ENCODE results near the gene MAPKAP1.

Gene MAPKAP1

DNA sequence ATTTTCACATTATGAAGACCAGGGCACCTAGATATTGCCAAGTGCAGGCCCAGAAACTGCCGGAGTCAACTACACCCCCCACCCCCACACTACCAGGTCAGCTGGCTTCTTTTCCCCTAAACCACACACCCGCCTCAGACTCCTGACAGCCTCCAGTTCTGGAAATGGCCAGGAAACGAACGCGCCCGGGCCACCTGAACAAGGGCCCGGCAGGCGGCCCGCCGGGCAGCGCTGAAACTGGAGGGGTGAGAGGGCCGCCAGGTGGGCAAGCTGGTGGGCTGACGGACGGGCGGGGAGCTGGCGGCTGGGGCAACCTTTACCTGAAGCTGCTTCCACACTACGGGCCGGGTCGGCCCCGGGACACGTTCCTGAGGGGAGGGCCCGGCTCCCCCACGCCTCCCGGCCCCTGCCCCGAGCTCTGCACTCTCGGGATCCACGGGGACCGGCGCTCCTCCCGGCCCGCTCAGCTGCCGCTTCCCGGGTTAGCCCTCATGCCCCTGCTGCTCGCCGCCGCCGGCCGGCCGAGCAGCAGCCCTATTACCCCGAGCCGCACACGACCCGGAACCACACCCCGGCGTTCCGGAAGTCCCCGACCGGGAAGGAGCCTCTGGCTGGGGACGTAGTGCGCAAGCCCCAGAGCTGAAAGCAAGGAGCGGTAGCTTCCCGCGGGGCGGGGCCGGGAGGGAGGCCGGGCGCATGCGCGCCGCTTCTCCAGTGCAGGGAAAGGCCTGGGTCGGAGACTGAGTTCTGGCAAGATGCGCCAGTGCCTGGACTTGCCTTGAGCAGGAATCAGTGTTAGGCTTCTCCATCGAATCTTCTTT, at the start of gene MAPKAP1:
Gene MAPKAP1 (minus strand): TSS at position 558 of the 821 bp plus-strand sequence. CDS start 34,634 bp downstream, outside the sequence.
- peak; percentile 91 for DNase-seq

DNA sequence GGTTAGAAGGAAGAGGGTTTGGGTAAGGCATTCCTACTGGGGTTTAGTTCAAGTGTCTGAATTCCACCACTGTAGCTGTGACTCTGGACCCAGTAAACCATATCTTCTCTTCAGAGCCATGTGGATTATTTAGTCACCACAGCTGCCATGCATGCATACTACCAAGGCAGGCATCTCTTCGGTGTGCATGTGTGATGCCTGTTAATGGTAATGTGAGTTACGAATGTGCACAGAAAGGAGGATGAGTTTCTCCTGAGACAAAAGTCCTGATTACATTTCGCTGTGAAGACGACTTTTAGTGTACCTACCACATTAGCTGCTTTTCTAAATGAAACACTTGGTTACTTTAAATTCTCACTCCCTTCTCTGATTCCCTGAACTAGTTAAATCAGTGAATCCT, 49.5 kb upstream of the MAPKAP1 start:
- no peak for DNase-seq

DNA sequence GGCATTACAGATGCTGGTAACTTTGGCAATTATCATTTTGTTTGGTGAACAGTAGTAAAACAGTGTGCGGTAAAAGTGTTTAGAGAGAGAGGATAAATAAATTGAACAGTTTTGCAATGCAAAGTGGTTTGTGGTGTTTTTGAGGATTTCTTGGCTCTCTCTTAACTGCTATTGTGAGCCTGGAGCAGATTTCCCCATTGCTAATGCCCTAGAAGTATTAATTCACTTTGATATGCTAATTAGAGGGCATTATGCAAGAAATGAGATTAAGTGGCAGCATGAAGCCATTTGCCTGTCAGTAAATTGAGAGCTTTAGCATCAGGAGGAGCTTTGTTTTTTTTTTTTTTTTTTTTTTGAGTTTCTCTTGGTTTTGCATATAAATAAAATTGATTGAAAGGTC, 48.3 kb upstream of the MAPKAP1 start:
- DNase-seq: no peak

DNA sequence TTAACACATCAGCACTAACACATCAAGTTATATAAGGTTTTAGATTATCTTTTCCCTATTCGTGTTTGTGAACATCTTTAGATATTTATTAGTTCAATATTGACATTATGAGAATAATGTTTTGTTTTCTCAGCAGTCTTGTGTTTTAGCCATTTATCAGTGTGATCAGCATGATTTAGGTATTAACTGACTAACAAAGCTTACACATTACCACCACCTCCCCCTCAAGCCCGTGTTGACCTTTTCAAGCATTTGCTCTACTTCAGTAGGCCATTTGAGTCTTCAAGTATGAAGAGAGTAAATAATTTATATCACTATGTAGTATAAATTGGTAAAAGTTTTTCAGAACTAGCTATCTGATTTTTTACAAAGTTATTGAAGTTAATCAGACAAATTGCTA, 47.1 kb upstream of the MAPKAP1 start:
- no peak for DNase-seq

DNA sequence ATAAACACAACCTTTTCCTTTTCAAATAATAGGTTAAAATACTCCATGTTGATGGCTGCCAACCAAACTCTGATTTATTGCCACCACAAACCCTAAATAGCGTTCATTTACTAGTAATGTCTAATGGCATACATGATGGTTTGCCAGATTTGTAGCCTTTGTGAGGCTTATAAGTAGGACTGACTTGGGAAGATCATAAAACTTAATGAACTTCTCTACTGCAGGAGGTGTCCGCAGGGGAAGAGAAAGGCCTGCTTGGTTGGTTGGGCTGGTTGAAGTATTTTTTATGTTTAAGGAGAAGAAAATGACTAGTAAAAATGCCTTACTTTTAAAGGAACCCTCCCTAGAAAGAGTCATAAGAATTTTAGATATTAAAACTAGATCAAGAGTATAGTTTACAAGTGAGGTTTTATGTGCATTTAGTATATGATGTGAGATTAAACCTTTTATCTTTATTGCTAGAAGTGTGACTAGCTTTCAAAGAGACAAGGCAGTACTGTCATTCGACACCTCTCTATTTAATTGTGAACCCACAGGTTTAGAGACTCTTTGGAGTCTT, 45.1 kb upstream of the MAPKAP1 start:
- DNase-seq: no peak

DNA sequence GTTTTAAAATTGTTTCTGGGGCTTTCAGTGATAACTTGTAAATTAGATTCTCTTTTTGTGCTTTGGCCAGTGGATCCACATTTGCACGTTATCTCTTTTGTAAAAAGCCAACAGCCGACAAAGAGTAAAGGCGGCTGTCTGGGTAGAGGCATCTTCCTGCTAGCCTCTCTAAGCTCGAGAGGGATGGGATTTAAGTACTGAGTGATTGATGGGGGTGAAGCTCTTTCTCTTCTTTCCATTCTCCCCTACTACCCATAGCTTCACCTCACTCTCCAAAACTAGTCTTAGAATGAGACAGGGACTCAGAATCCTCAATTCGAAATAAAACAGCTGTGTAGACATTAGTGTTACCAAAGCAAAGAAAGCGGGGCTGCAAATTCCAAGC, 43.6 kb upstream of the MAPKAP1 start:
- DNase-seq: no peak

DNA sequence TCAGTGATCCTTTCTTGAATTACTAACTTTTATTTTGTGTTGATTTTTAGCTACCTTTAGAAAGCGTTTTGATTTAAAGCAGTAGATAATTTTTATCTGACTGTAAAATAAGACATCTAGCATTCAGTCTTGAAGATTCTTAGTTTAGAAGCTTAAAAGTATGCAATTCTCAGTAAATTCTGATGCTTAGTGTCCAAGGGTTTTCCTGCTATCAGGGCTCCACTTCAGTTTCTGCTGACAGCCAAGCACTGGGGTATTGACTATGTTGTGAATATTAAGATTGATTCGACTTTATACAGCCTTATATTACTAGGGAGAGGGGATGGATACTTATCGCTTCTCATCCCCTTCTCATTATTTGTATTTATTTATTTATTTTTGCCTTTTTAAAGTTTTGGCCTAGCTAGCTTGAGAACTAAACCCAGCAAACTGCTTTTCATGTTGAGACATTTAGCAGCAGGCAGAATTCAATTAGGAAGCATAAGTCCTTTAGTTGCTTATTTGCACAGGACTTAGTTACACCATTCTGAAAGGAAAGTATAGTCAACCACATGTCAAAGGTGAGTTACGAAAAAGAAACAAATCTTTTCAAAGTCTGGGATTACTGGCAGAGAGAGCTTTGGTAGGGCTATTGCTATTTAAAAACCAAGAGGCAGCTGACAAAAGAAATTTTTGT, 43.1 kb upstream of the MAPKAP1 start:
- DNase-seq: no peak

DNA sequence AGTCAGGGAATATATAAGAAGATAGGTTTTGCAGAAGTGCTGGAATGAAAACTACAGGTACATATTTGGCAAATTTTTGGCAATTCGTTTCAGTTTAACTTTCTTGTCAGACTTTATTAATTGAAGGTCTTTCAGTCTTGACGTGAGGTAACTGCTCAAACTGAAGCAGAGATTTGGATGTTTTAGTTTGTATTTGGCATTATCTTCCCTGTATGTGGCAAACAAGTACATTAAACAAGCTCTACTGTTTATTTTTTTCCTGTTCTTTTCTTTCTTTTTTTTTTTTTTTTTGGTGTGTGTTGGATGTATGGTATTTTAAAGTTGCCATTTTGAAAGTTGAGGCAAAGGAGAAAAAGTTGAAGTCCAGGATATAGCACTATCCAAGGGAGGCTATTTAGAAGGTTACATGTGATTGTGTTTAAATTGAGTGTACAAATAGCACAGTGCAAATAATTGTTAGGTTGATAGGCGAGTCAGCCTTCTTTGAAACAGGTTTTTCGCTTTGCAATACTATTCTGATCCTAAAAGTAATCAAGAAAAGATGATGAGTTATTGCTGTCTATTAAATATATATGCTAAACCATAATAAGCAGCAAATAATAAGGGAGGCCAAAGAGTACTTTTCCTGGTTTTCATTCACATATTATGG, 42.4 kb upstream of the MAPKAP1 start:
- no peak for DNase-seq

DNA sequence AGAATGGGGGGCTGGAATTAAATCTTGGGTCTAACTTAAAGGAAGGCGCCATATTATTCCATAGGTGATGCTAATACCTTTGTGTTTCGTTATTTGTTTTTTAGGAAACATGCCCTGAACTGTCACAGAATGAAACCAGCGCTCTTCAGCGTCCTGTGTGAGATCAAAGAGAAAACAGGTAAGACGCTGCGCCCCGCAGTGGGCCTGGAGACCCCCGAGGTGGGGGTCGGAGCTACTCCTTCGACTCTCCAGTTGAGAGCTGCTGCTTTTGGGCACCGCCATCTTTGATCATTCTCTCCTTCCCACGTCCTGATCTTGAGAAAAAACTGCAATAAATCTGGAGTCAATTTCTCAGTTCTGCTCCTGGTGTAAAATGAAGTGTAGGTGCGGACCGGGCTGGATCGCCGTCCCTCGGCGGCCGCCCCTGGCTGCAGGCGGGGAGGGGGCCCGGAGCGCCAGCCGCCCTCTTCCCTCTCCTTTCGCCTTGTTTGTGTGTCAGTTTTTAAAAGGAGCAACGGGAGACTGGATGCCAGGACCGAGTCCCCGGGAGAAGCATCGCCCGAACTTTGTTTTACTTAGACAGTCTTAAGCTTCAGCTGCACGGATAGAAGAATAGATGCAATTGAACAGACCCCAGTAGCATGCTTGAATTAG, 41.6 kb upstream of the MAPKAP1 start:
- DNase-seq: no peak

DNA sequence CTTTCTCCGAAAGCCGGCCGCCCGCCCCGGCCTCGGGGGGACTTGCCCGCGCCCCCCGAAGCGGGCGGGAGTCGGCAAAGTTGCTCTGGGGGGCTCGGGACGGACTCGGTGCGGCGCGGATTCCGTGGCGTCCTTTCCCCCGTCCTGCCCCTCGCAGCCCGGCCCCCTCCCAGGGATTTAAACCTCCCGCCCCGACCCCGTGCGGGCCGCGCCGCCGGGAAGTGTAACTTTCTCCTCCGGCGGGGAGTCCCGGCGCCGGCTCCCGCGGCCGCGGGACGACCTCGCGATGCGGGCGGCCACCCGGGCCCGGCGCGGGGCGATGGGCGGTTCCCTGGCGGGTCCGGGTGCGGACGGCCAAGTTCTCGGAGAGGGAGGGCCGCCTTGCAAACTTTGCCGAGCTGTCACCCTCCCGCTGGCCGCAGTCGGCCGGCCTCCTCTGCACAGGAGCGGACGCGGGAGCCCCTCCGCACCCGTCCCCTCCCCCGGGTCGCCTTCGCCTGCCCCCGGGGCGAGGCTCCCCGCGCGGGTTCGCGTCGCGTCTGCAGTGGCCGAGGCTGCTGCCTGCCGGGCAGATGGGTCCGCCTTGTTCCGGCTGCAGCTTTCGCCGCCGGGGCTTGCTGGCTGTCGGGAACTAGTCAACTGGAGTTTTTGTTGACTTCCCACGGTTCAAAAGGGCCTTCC, 40.9 kb upstream of the MAPKAP1 start:
- peak; percentile 21 for DNase-seq

DNA sequence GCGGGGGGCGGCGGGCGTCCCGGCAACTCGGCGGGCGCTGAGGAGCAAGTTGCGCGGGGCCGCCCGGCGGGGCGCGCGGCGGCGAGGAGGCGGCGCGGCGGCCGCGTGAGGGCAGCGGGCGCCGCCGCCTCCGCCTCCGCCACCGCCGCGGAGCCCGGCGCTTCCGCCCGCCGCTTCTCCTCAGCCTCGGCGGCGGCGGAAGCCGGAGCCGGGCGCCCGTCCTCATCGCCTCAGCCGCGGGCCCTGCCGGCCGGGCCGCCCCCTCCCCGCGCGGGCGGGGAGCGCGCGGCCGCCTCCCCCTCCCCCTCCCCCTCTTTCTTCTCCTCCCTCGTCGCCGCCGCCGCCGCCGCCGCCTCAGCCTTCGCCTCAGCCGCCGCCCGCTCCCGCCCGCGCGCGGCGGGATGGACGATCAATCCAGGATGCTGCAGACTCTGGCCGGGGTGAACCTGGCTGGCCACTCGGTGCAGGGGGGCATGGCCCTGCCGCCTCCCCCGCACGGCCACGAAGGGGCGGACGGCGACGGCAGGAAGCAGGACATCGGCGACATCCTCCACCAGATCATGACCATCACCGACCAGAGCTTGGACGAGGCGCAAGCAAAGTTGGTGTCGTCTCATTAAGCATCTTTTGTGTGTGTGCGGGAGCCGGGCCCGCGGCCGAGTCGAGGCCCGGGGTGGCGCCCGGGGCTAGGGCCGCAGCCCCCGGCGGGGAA, 40.2 kb upstream of the MAPKAP1 start, which contains the start of gene PBX3:
Gene PBX3 (plus strand): TSS at position 321 of the 712 bp plus-strand sequence.
- peak; percentile 60 for DNase-seq

DNA sequence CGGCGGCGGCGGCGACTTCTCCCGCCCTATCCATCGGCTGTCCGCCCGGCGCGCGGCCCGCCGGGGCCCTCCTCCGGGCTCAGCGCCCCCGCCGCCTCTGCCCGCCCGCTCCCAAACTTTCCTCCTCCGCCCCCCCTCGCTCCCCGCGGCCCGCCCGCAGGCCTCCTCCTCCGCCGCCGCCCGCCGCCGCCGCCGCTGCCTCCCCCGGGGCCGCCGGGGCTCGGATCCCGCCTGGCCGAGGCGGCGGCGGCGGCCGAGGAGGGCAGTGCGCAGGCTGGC, 39.7 kb upstream of the MAPKAP1 start:
- DNase-seq: no peak

DNA sequence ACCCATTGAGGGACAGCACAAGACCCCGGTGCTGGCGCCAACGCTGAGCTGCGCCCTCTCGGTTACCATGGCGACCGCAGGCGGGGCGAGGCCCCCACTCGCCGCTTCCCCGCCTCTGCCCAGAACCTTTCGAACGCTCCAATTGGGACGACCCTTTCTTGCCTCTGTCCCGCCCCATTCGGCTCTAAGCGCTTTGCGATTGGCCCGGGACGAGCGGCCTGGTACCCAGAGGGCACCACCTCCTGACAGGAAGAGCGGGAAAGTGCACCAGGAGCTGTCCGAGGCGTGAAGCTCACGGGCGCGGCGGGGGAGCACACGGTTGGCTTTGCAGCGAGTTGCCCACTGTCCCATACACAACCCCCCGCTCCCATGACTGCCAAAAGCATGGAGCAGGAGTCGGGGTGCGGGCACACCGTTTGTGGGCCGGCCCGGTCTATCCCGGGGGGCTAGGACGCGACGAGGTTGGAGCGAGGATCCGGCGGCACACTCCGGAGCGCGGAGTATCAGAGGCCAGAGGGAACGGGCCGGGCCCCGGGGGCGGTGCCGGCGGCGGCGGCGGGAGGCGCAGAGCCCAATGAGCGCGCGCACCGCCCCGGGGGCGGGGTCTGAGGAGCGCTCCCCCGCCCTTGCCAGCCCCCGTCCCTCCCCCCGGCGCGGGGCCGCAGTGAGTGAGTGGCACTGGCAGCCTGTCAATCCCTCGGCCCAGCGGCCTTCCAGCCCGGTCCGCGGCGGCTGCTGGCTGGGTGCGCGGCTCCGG, 39.2 kb upstream of the MAPKAP1 start:
- DNase-seq: peak; percentile 95

DNA sequence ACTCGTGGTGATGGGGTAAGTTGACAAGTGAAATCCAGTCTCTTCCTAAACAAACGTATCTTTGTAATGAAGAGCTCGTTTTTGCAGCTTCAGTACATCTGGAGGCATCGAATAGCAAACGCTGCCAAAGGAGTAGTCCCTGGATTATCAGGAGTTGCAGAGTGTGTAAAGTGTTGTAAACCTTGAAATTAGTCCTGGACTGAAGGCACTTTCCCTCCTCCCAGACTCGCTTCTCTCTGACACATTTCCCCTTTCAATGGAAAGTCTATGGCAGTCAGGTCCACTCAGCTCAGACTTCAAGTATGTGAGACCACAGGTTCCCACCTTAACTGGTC, 38.6 kb upstream of the MAPKAP1 start:
- no peak for DNase-seq

DNA sequence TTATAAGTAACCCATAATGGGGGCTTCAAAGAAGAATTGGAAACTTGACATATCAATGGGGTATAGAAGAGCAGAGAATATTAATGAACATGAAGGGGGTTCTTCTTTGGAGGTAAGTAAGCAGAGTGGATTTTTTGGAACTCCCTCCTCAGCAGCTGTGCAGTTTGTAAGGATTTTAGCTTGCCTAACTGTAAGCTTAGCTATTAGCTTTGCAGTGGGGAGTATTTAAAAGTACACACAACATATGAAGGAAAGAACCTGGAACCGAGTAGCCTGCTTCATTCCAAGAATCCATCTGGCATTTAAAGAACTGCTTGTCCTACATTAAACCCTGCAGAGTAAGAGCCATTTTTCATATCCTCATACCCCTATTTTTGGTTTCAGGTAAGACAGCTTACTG, 38.0 kb upstream of the MAPKAP1 start:
- DNase-seq: no peak

DNA sequence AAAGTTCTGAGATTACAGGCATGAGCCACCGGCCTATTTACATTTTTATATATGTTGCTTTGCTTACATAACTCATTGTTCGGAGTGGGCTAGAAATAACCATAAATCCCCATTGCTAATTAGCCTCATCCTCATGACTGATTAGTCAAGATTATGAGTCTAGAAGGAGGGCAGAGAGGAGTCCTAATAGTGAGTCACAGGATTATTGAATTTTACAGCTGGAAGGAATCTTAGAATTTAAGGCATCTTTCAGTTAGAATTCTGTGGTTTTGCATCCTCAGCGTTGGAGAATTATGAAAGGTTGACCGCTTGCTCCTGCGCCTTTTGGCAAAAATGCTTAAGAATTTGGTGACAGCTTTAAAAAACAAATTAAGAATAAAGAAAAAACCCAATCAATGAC, 37.6 kb upstream of the MAPKAP1 start:
- no peak for DNase-seq

DNA sequence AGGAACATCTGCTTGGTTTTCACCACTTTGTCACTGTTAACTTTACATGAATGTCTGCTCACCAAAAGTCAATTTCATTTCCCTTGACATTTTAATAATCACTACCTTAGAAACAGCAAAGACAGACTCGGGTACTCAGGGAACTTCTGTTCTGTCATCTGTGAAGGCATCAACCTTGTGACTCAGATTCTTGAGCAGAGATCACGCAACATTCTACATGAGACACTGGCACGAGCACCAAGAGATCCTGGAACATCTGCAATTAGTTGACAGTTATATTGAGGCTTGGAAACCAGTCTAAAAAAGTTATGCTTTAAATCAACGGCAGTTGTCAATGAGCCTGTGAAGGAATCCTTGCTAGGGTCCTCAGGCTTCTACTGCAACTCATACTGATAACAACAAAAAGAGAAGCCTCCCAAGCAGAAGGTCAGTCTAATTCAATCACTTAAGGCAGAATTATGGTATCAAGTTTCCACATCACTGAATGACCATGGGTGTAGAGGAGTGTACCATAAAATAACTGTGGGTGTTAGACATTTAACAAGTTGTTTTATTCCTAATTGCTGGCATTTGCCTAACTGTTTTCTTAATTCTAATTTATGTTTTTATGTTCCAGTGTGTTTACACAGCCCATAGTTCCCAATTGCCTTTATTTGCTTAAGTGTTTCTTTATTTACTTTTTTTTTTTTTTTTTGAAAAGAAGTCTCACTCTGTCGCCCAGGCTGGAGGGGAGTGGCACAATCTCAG, 36.8 kb upstream of the MAPKAP1 start:
- no peak for DNase-seq

DNA sequence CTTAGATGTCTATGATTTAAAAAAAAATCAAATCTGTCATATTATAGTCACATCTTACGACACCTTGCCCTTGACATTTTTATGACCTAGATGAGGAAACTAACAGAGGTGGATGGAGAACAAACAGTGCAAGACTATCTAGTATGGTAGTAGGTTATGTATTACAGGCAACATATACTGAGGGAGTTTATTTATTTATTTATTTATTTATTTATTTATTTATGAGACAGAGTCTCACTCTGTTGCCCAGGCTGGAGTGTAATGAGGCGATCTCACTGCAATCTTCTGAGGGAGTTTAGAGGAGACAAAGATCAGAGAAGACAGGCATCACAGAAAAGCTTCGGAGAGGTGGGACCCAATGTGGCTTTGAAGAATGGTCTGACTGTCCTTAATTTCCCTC, 35.6 kb upstream of the MAPKAP1 start:
- no peak for DNase-seq

DNA sequence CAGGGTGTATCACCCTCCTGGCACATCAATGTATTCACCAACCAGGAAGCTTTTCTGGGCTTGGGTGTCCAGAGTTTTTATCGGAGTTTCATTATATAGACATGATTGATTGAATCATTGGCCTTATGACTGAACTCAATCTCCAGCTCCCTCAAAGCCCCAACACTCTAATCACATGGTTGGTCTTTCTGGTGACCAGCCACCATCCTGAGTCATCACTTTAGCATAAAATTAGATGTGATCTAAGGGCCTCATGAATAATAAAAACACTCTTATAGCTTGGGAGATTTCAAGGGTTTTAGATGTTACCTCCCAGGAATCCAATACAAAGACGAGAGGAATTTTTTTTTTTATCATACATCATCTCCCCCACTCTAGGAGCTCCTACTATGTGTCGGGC, 32.4 kb upstream of the MAPKAP1 start:
- no peak for DNase-seq

DNA sequence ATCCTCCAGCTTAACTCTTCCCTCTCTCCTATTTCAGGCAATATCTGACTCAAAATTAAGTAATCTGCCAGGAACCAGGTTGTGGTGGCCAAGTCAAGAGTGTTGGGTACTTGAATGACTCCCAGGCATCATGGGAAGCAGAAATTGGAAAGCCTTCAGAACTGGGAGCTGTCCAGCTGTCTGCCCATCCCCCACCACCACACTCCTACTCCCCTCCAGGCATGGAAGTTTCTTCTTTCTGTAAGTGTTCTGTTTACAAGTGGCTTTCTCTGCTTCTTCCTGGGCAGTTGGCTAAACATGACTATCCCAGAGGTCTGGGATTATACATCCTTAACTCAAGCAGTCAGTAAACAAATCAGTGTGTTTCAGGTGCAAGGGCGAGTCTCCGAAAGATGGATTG, 25.6 kb upstream of the MAPKAP1 start:
- no peak for DNase-seq

DNA sequence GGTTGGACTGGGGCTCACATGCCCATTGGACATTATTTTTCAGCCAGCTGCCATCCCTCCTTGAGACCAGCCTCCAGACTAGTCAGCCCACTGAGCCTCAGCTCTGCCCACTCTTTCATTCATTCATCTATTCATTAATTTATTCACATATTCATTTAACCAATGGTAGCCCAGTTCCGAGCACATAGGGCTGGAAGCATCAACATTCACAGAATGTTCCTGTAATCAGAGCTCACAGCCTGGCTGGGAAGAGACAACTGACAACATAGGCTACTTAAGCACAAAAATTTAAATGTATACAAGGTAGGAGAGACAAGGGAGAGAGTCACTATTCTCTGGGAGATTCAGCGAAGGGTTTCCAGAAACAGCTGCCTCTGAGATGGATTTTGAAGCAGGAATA, 23.2 kb upstream of the MAPKAP1 start:
- DNase-seq: no peak

Data from NCI-H146 (cell line).